Cardiac muscle cell (in vitro differentiated cells and primary cell): ENCODE results near the gene TNXB. TPM values are rescaled to one million over a fixed set of nuclear protein-coding genes. Genes with fewer than 3 reads are reported as not detected.

Source experiments
- DNase-seq, 2 donors: peaks; one replicate each; pipeline versions ENCODE4 v3.0.0 to v3.0.0-alpha.2; 2010 to 2017; ENCODE audit warnings: low read depth in 1 of 2, low spot score in 1 of 2
- H3K27ac ChIP-seq: fragments of 200-600 bp; sonication (generic); 2 replicates; pipeline ENCODE4 v1.5.1; 2016
- H3K27me3 ChIP-seq: fragments of 200-600 bp; sonication (generic); 2 replicates; pipeline ENCODE4 v1.6.0; 2016; ENCODE audit warnings: control low read depth
- H3K36me3 ChIP-seq: fragments of 200-600 bp; sonication (generic); 2 replicates; pipeline ENCODE4 v1.5.1; 2016; ENCODE audit warnings: control low read depth
- H3K4me1 ChIP-seq: fragments of 200-600 bp; sonication (generic); 2 replicates; pipeline ENCODE4 v1.8.1; 2017; ENCODE audit warnings: low read depth, mild to moderate bottlenecking, mixed run types
- H3K4me3 ChIP-seq: fragments of 200-600 bp; sonication (generic); 2 replicates; pipeline ENCODE4 v1.5.1; 2016; ENCODE audit warnings: mild to moderate bottlenecking
- H3K9me3 ChIP-seq: fragments of 200-600 bp; sonication (generic); 2 replicates; pipeline ENCODE4 v1.5.1; 2017; ENCODE audit warnings: low read depth, mild to moderate bottlenecking, control low read depth
- polyA plus RNA-seq: library from polyadenylated mRNA; unstranded; fragments of >200 nt; fragmentation: Nextera tagmentation; extraction: Ambion mirVana; gene quantifications from 2 replicates; pipeline ENCODE4 v1.2.1, GENCODE V29; 2016
- total RNA-seq: library from RNA; depleted of rRNA; stranded (reverse); fragments of >200 nt; gene quantifications from 2 replicates; pipeline ENCODE4 v1.2.3, GENCODE V29; 2016
- TF ChIP-seq, protein P1 (sequence below): IDR thresholded peaks from 2 replicates; pipeline ENCODE4 v1.5.1; 2012; ENCODE audit warnings: low read depth, mild to moderate bottlenecking, low read length

TNXB gene
- total and polyA plus RNA-seq, 2 experiments from 2014 or later: 0.92 to 9.3 TPM

DNA sequence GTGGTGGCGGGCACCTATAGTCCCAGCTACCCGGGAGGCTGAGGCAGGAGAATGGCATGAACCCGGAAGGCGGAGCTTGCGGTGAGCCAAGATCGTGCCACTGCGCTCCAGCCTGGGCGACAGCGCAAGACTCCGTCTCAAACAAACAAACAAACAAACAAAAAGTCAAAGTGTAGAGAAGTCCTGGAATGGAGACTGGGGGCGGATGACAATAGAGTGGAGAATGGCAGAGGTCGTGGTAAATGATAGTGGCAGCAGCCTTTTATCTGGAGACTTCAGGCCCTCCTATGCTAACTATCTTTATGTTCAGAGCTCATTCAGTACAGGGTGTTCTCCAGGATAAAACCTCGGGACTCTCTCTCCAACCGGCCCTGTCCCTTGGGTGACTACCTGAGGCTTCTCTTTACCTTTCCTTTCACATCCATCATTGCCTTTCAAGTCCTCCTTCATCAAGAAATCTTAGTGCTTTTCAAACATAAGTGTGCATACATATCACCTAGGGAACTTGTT is 22.4 kb upstream of the TNXB start:
- TF ChIP-seq, protein P1, sequence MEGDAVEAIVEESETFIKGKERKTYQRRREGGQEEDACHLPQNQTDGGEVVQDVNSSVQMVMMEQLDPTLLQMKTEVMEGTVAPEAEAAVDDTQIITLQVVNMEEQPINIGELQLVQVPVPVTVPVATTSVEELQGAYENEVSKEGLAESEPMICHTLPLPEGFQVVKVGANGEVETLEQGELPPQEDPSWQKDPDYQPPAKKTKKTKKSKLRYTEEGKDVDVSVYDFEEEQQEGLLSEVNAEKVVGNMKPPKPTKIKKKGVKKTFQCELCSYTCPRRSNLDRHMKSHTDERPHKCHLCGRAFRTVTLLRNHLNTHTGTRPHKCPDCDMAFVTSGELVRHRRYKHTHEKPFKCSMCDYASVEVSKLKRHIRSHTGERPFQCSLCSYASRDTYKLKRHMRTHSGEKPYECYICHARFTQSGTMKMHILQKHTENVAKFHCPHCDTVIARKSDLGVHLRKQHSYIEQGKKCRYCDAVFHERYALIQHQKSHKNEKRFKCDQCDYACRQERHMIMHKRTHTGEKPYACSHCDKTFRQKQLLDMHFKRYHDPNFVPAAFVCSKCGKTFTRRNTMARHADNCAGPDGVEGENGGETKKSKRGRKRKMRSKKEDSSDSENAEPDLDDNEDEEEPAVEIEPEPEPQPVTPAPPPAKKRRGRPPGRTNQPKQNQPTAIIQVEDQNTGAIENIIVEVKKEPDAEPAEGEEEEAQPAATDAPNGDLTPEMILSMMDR: no peak
- no peak for DNase-seq
- no peaks in the 10 kb centered on the region for H3K27me3 ChIP-seq
- H3K4me1 ChIP-seq: peaks cover 18% of the 10 kb centered on the region
- no peaks in the 10 kb centered on the region for H3K36me3 ChIP-seq
- H3K9me3 ChIP-seq: no peaks in the 10 kb centered on the region
- no peak overlapping the region for H3K27ac ChIP-seq
- H3K4me3 ChIP-seq: no peak overlapping the region

DNA sequence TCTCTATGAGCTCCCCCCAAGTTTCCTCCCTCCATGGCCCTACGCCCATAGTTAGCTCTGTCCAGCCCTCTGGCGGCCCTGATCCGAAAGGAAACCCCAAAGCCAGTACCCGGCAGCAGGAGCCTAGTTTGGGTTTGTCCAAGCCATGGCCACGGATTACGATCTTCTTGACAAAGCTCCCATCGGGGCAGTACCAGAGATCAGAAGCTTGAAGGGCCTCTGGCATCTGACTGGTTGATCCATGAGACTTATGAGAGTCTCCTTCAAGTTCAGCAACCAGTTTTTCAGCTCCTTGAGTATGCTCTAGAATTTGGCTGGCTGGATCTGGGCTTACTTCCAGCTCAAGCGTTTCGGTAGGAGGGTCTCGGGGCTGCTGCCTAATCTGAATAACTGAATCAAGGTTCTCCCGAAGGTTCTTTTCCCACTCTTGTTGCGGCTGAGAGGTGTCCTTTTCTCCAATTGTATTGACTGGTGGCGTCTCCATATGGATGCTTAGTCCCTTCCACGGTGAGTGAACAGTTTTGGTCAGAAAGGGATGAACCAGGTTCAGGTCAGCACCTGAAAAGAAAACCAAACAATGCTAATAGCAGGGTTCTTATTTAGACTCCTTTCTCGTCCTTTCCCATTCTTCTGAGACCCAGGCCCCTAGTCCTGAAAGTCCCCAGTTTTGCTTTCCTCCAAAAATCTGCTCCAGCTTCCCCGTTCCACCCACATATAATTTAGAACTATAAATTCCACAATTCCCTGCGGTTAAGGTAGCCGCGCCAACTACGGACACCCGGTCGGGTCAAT is 20.4 kb upstream of the TNXB start:
- DNase-seq: no peak
- peaks cover 18% of the 10 kb centered on the region for H3K4me1 ChIP-seq
- H3K36me3 ChIP-seq: no peaks in the 10 kb centered on the region
- H3K27me3 ChIP-seq: no peaks in the 10 kb centered on the region
- TF ChIP-seq, protein P1: no peak
- peak overlapping the region; percentile 69 for H3K4me3 ChIP-seq
- no peaks in the 10 kb centered on the region for H3K9me3 ChIP-seq
- H3K27ac ChIP-seq: peak overlapping the region; percentile 64

DNA sequence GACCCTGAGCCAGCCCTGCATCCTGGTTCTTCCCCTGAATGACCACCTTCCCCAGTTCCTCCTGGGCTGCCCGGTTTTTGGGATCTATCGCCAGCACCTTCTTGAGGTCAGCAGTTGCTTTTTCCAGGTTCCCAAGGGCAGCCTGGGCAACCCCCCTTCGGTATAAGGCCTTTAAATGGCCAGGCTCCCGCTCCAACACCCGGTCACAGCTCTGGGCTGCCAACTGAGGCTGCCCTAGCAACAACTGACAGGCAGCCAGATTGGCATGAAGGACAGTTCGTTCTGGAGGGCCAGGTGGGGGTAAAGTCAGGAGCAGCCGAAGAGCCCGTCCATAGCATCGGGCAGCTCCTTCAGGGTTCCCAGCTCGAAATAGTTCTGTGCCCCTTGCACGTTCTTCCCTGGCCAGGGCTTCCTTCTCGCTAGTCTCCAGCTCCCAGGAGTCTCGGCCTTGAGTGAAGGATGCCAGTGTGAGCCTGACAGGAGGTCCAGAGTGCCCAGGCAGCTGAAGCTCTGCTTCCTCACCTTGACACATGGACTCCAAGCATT is 19.7 kb upstream of the TNXB start:
- TF ChIP-seq, protein P1: no peak
- no peak for DNase-seq
- H3K4me3 ChIP-seq: no peak overlapping the region
- no peaks in the 10 kb centered on the region for H3K36me3 ChIP-seq
- H3K27ac ChIP-seq: peak overlapping the region; percentile 6
- no peaks in the 10 kb centered on the region for H3K9me3 ChIP-seq
- H3K27me3 ChIP-seq: no peaks in the 10 kb centered on the region
- H3K4me1 ChIP-seq: peaks cover 18% of the 10 kb centered on the region

DNA sequence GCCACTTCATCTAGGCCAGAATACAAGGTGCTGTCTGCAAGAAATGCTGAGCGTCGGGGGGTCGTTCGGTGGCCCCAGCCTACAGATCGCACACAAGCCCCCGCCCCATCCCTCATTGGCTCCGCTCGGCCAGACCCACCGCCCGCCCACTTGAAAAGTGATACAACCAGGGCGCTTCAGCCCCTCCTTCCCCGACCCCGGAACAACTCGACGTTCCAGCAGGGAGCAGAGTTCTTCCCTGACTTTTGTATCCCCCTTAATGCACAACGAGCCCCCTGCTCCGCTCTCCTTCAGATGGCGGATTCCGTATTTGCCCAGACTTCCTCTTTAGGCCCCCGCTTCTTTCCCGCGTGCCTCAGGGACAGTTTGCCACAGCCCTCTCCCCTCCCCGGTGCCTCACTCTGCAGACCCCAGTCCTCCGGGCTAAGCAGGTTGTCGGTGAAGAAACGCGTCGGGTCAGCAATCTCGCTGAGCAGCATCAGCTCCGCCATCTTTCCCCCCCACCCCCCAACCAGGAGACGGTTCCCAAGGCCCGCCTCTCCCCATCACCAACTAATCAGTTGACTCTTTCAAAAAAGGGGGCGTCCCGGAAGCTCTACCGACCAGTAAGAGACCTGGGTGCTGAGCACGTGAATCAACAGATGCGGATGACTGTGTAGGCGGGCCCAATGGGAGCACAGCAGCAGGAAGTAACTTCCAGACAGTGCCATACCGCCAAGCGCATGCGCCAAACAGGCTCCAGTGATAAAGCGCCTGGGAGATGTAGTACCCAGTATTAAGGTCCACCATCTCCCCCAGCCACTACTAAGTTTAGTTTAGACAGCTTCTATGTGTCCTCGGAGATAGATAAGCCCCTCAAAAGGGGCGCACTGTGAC is 18.8 kb upstream of the TNXB start, which contains the start of gene ATF6B:
TSS of gene ATF6B (minus strand) at position 530 of the 876 bp plus-strand sequence. CDS start at position 491, 39 bp downstream.
- Histone ChIP-seq H3K36me3 (no peaks in the 10 kb centered on the region), H3K9me3 (no peaks in the 10 kb centered on the region), H3K27me3 (no peaks in the 10 kb centered on the region), H3K4me3 (peak within 1 kb of the TSS; percentile 57), H3K4me1 (peaks cover 18% of the 10 kb centered on the region), H3K27ac (peak within 1 kb of the TSS; percentile 93)
- TF ChIP-seq, protein P1: no peak
- peak; percentile 100 for DNase-seq

DNA sequence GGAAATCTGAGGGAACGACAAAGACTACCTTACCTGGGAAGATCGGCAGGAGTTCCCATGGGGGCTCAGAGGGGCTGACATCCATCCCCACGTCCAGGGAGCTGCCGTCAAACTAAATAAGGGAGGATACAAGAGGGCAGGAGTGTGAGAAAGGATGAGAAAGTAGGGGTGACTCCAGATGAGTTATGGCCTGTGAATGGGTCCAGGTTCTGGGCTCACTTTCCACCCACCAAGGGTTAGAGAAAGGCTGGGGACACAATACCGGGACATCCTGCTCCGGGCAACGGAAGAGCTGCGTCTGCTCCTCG is 18.2 kb upstream of the TNXB start:
- Histone ChIP-seq H3K27me3 (no peaks in the 10 kb centered on the region), H3K4me1 (peaks cover 18% of the 10 kb centered on the region), H3K36me3 (no peaks in the 10 kb centered on the region), H3K4me3 (peak overlapping the region; percentile 57), H3K9me3 (no peaks in the 10 kb centered on the region), H3K27ac (peak overlapping the region; percentile 93)
- no peak for DNase-seq
- TF ChIP-seq, protein P1: no peak
